Upper lobe of left lung (tissue), 4 donors: ENCODE data around the gene KCNJ5.

Experiments used
- EP300 ChIP-seq, 4 donors: sonication (generic); formaldehyde crosslinking; IDR thresholded peaks; one replicate each; pipeline ENCODE4 v1.5.1; 2017; ENCODE audit warnings: antibody characterized with exemption in 4 of 4, control low read depth in 2 of 4
- POLR2A ChIP-seq, 4 donors: fragments of 450-650 bp; IDR thresholded peaks; one replicate each; pipeline ENCODE4 v1.5.1; 2016 to 2017; ENCODE audit warnings: antibody characterized with exemption in 4 of 4, mild to moderate bottlenecking in 2 of 4
- POLR2AphosphoS5 ChIP-seq, 2 donors: sonication (generic); formaldehyde crosslinking; IDR thresholded peaks; one replicate each; pipeline ENCODE4 v1.5.1; 2017; ENCODE audit warnings: antibody characterized with exemption in 2 of 2
- TF ChIP-seq, protein P1 (sequence below), 6 experiments: fragments of 450-650 bp in 4 of 6; fragments of 200-600 bp in 2 of 6; sonication (generic) in 2 of 6; IDR thresholded peaks; one replicate each; pipeline ENCODE4 v1.5.1; 2016 to 2019; ENCODE audit warnings: antibody characterized with exemption in 6 of 6

- TF ChIP-seq, protein P1, sequence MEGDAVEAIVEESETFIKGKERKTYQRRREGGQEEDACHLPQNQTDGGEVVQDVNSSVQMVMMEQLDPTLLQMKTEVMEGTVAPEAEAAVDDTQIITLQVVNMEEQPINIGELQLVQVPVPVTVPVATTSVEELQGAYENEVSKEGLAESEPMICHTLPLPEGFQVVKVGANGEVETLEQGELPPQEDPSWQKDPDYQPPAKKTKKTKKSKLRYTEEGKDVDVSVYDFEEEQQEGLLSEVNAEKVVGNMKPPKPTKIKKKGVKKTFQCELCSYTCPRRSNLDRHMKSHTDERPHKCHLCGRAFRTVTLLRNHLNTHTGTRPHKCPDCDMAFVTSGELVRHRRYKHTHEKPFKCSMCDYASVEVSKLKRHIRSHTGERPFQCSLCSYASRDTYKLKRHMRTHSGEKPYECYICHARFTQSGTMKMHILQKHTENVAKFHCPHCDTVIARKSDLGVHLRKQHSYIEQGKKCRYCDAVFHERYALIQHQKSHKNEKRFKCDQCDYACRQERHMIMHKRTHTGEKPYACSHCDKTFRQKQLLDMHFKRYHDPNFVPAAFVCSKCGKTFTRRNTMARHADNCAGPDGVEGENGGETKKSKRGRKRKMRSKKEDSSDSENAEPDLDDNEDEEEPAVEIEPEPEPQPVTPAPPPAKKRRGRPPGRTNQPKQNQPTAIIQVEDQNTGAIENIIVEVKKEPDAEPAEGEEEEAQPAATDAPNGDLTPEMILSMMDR (IDR thresholded peaks at IDR 0.05): peak; percentile 76 to 95 (median 91)
- TF ChIP-seq POLR2A (IDR thresholded peaks at IDR 0.05): no peak
- TF ChIP-seq POLR2AphosphoS5 (IDR thresholded peaks at IDR 0.05): no peak
- no peak for TF ChIP-seq EP300 (IDR thresholded peaks at IDR 0.05)
These were observed 31.4 kb upstream of the KCNJ5 start for GRCh38 chr11:128859563-128860441.
